NCI-H146 (cell line): ENCODE measurements around the gene B3GALT4.
"Not testable (repeated sequence)": the region's sequence is repeated elsewhere in the genome, so short reads cannot be mapped to it uniquely, and the experiment has no call there.

Experiments used
- DNase-seq: peaks from one replicate; lab custom pipeline; 2025; lab: John Stamatoyannopoulos, UW

B3GALT4 gene, protein sequence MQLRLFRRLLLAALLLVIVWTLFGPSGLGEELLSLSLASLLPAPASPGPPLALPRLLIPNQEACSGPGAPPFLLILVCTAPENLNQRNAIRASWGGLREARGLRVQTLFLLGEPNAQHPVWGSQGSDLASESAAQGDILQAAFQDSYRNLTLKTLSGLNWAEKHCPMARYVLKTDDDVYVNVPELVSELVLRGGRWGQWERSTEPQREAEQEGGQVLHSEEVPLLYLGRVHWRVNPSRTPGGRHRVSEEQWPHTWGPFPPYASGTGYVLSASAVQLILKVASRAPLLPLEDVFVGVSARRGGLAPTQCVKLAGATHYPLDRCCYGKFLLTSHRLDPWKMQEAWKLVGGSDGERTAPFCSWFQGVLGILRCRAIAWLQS

DNA sequence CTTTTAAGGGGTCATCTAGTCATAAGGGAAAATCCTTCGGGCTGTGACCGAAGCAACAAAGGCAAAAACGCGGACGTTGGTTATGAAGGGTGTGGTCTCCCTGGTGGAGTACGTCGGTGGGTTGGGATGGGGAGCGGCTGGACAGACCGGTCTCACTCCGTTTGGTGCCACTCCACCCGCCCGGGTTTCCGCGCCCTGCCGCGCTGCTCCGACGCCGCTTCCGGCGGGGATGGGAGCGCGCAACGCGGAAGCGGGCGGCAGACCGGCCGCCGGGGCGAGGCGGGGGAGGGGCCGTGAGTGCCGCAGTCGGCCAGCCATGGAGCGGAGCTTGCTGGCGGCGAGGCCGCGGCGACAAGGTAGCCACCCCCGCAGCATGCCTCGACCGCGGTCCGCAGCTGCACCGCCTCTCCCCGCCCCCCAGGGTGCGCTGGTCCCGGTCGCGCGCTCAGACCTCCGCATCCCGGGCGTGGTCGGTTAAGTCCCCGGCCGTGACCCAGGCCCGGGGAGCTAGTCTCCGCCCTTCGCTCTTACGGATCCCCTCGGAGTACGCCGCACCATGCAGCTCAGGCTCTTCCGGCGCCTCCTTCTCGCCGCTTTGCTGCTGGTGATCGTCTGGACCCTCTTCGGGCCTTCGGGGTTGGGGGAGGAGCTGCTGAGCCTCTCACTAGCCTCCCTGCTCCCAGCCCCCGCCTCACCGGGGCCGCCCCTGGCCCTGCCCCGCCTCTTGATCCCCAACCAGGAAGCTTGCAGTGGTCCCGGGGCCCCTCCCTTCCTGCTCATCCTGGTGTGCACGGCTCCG is at the start of gene B3GALT4:
Gene B3GALT4, plus strand, starts transcription at position 260 of the 799 bp plus-strand sequence. Its CDS starts 297 bp downstream, at position 557.
- peak; percentile 88 for DNase-seq

DNA sequence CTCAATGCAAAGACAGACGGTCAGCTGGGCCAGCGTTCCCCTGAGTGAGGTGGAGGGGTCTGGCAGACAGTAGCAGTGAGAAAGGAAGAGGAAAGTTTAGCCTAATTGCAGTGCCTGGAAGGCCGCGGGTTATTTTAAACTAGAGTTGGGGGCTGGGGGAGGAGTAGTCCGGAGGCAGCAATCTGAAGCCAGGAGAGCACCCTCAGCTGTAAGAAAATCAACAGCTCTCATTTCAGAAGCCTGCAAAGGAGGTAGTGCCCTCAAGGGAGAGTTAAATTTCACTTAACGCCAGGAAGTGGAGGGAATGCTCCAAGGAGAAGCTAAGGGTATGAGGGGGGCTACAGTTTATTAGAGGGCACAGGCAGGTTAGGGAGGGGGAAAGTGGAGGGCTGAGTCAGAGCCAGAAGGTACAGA is 41.7 kb upstream of the B3GALT4 start:
- DNase-seq = no peak

DNA sequence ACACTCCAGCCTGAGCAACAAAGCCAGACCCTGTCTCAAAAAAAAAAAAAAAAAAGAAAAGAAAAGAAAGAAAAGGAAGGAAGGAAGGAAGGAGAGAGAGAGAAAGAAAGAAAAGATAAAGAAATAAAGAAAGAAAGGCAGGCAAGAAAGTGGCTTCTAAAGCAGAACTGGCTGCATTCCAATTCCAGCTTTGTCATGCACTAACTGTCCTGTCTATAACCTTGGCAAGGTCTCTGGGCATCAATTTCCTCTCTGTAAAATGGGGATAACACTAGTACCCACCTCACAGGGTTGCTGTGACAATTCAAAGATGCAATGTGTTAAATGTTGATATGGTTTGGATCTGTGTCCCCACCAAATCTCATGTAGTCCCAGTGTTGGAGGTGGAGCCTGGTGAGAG is 40.6 kb upstream of the B3GALT4 start:
- no peak for DNase-seq

DNA sequence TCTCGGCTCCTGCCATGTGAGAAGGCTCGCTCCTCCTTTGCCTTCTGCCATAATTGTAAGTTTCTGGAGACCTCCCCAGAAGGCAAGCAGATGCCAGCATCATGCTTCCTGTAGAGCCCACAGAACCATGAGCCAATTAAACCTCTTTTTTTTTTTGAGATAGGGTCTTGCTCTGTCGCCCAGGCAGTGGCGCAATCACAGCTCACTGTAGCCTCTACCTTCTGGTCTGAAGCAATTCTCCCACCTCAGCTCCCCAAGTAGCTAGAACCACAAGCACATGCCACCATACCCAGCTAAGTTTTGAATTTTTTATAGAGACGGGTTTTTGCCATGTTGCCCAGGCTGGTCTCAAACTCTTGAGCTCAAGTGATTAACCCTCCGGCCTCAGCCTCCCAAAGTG is 40.1 kb upstream of the B3GALT4 start:
- no peak for DNase-seq

DNA sequence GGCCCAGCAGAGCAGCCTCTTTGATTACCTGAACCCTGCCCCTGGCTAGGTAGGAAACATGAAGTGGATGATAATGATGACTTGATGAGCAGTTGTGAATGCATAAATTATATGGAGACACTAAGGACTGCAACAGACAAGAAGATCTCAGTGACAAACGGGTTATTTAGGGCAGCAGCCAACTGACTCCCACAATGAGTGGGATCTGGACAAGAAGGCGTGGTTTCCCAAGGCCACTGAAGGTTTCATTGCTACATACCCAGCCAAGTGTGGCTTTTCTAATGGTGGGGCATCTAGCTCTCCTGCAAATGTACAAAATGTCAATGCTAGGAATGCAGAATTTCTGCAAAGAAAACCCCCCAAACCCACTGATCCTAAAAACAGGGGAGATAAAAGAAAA is 39.2 kb upstream of the B3GALT4 start:
- DNase-seq = no peak

DNA sequence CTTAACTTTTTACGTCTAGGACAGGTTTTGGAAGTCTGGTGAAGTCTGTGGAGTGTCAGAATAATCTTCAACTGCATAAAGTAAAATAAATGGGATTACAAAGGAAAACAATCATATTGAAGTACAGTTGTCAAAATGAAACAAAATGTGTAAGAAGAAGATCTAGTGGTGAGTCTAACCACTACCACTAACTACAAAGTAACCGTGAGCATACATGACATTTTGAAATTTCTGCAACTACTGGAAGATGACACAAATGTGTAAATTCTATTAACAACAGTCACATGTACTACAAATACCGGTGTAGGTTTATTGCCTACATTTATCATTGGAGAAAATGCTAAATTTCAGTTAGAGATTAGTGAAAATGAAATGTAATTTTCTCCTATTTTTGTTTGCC is 35.0 kb upstream of the B3GALT4 start:
- no peak for DNase-seq

DNA sequence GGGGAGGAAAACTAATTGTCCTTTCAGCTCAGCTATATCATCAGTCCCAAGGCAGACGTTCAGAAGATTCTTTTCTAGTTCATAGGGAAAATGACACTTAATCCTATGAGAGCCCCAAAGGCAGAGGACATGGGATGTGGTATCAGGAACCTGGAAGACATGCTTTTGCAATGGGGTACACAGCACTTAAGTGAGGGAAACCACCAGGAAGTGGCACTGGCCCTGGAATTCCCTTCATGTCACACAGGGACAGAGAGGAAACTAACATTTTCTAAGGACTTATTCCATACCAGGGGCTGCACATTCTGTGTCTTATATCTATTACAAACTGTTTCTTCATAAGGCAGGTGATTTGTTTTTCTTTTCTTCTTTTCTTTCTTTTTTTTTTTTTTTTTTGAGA is 33.4 kb upstream of the B3GALT4 start:
- DNase-seq = no peak

DNA sequence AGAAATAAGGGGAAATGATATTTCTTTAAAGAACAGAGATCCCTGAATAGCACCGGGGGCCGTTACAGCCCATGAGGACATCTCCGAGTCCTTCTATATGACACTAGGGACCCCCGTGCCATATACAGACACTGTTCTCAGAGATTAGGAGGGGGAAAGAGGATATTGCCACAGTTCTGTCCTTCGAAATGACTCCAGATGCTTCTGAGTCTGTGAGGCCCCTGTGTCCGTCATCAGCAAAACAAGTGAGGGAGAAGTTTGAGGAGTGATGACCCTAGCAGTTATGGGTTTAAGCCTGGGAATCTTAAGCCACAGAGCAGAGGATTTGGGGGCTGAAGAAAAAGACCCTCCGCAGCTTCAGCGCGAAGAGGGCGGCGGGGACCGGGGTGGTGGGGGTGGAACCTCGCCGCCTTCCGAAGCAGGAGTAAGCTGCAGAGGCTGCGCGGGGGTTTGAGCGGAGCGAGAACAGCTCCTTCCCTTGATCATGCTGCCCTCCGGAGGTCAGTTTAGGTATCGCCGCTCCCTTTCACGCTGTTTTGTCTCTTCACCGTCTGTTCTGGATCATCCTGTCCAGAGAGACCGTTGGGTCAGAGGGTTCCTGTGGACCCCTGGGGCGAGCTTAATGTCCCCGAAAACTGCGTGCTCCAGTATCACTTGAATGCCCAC is 28.8 kb upstream of the B3GALT4 start:
- peak; percentile 68 for DNase-seq

DNA sequence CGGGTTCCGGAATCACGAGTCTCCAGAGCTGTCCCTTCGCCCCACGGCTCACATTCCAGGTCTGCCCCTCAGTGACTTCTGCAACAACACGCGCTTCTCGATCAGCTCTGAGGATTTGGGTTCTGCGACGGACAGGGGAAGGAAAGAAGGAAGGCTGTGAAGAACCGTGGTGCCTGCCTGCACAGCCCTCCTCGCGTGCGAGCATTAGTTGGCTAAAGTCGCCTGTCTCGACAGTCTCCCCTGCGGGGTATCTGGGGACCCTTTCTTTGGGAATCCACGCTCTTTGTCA is 28.3 kb upstream of the B3GALT4 start:
- peak; percentile 51 for DNase-seq

DNA sequence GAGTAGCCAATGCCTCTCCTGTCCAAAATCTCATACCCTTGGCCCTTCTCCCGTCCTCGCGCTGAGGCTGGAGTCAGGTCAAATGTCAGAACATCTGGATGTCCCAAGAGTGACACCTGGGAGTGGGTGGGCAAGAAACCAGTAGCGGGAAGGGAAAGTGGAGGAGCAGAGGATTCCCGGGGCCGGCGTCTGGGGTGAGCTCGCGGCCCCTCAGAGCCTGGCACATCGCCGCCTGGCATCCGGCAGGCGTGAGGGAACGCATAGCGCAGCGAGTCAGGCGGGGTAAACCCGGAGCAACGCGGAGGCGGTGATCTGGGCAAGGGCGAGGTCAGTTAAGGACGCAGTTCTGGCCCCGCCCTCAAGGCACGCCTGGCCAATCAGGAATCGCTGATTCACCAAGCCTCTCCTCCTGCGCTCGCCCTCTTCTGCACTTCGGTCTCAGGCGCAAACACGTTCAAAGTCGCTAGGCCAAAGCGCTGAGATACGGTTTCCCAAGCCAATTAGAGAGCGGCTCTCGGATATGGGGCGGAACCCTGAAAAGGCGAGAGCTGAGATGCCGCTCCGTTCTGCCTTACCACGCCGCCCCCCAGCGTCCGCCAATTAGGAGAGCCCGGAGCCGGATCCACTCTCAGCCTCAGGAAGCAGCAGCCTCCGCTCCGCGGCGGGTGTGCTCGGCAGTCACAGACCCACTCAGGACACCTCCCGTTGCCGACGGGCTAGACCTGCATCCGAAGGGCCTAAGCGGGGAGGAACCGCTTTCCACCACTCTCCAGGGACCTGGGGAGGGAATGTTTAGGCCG is 27.8 kb upstream of the B3GALT4 start:
- peak; percentile 98 for DNase-seq

DNA sequence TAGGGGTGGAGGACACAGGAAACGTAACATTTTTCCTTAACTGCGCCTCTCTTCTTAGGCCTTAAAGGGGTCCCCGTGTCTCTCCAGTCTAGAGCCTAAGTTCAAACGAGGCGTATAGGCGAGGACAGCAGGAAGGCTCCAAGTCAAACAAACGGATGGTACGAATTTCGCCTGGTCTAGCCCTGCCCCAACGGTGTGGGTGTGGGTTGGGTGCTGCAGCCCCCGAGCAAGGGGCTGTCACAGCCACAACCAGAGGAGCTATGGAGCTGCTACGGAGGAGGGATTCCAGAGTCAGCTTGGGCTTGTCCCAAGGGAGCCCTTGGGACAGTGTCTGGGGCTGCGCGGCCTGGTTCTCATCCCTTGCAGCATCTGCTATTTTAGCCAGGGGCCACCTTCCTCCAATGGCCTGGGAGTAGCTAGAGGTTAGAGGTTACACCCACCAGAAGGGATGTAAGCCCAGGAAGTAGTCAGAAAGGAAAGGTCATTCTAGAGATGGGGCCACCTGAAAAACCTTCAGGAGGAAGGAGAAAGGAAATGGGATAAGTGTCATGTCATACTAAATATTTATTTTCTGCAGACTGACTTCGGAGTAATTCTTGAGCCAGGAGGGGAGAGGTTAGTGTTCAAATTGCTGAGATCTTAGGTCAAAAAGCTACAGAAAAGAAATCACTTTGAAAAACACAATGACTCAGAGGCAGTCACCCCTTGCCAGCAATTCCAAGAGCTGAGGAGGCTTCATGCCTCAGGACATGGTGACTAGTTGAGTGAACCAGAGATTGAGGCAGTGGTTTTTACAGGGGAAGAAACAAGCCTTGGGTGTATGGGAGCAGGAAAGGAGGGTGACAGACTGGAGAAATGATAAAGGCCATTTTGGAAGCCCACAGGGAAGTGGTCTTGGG is 26.9 kb upstream of the B3GALT4 start:
- no peak for DNase-seq

DNA sequence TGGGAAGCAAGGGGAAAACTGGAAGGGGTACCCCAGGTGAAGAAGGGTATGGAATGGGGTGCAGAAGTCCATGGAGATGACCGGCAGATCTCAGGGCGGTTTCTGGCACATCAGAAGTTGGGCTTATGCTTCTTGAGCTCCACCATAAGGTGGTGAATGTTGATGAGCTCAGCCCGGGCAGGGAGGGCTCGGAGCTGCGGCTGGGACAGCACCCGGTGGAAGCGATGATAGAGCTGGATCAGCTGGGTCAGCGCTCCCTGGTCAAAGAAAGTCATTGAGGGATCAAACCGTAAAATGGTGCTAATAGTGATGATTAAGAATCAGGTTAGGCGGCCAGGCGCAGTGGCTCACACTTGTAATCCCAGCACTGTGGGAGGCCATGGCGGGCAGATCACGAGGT is 26.2 kb upstream of the B3GALT4 start:
- DNase-seq = no peak

DNA sequence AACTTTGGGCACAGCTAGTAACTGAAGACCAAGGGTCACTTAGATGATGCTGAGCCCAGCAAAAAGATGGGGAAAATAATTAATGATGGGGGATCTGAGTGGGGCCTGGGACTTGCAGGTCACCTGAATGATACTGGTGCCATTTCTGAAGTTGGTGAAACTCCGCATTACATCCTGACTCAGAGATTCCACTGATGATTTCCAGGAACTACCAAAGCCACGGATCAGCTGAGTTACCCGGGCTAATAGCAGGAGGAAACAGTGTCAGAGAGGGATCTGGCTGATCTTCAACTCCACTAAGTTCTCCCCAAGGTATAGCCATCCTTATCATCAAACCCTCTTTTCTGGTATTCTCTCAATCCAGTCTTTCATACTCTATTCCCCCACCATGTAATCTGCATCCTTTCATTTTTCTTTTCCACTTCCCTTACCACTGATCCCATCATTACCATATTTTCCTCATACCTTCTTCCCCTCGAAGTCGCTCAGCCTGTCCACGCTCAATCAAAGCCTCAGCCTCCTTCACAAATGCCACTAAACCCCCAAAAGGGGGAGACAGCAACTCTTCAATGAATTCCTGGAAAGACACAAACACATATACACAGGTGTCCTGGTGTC is 25.4 kb upstream of the B3GALT4 start:
- no peak for DNase-seq

DNA sequence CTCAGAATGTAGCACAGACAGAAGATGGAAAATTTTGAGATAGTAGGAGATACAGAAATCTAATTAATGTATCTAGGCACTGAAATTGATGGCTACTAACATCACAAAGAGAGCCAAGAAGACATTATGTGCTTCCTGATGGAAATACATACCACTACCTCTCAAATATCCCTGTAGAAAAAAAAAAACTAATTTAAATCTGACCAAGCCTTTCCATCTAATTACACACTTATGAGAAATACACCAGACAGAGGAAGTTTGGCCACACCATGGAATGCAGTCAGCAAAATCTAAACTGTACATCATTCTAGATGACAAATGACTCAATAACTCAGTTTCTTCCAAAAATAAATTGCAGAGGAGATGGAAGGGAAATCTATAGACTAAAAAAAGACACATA is 24.2 kb upstream of the B3GALT4 start:
- DNase-seq = no peak

DNA sequence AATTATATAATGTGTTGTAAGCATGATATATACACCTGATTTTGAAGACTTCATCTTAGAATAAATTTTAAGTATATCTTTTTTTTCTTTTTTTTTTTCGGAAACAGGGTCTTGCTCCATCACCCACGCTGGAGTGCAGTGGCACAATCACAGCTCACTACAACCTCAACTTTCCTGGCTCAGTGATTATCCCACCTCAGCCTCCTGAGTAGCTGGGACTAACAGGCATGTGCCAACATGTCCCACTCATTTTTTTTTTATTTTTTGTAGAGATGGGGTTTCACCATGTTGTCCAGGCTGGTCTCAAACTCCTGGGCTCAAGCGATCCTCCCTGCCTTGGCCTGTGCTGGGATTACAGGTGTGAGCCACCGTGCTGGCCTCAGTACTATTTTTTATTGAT is 22.3 kb upstream of the B3GALT4 start:
- DNase-seq = no peak

DNA sequence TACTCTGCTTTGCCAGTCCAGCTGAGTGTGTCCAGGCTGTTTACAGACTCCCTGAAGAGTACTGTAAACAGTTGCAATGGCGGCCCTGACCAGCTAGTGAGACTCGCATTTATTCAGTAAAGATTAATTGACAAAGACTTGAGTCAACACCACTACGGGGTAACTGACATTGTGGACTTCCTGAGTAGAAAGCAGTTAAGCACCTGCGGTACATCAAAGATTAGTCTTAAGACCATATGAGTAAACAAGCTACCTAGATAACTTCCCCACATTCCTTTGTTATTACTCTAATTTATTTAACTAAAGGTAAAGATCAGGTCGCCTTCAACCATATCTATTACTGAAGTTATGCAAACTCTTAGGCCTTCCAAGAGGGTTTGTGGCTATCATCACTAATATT is 17.9 kb upstream of the B3GALT4 start:
- DNase-seq = no peak

DNA sequence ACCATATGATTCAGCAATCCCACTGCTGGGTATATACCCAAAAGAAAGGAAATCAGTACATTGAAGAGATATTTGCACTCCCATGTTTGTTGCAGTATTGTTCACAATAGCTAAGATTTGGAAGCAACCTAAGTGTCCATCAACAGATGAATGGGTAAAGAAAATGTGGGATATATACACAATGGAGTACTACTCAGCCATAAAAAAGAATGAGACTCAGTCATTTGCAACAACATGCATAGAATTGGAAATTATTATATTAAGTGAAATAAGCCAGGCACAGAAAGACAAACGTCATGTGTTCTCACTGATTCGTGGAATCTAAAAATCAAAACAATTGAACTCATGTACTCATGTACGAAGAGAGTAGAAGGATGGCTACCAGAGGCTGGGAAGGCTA is 14.4 kb upstream of the B3GALT4 start:
- not testable (repeated sequence) for DNase-seq

DNA sequence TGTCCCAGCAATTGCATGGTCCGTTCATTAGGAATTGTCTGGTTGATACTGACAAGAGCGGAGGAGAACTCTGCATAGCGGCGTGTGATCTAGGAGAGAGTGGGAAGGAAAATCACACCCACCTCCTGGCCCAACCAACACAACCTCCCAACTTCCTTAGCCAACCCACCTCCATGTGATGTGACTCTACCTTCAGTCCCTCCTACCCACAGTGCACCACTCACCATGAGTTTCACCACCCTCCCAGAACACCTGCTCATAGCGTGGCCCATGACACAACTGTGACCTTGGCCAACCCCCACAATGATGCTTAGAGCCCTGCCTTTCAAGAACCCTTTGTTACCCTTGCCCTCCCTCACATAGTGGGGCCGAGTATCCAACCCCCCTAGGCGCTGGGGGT is 12.9 kb upstream of the B3GALT4 start:
- DNase-seq = no peak

DNA sequence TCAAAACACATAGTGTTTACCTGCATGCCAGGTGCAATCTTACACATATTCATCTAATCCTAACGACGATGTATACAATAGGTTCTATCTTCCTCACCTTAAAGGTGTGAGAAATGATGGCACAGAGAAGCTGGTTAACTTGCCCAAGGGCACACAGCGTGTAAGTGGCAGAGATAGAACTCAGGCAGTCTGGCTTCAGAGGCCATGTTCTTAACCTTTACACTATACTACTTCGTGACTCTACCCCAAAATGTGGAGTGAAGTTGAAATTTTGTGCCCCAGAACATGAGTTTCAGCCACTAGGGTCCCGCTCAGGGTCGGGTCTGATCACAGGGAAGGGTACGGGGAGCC is 5.8 kb upstream of the B3GALT4 start:
- DNase-seq = no peak

DNA sequence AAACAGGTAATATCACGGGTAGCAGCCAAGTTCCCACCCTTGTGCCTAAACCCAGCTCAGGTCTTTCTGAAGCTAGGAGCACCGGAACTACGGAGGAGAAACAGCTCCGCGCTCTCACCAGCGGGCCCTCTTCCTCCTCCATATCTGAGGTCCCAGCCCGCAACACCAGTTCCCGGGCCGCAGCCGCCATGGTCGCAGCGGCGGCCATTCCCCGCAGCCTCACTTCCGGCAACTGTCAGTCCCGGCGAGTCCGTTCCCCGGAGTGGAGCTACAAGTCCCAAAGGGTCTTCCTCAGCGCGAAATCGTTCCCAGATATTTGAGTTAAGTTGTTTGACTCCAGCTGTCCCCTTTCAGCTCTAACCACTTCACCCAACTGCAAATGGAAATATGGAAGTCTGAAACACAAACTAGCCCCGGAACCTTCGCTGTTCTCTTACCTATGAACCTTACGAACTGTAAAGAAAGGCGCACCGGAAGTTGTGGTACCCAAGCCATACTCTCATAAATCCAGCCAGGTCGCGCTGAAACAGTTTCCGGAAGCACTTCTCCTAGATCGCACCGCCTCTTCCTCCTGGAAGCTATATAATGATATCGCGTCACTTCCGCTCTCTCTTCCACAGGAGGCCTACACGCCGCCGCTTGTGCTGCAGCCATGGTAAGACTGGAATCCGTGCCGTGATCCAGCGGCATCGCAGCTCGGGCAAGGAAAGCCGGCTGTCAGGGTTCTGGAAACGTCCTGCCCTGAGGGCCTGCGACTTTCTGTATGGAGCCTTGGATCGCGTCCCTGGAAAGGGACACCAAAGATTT is 5.3 kb upstream of the B3GALT4 start, which contains the start of the genes RPS18 and VPS52:
Gene RPS18, plus strand, starts transcription at position 608 of the 807 bp plus-strand sequence. Its CDS starts 45 bp downstream, at position 653.
Gene VPS52, minus strand, starts transcription at position 409 of the 807 bp plus-strand sequence. Its CDS starts 201 bp downstream, at position 208.
- DNase-seq = peak; percentile 98
